Aorta (tissue), 5 donors: ENCODE data around the gene CAPN13. TPM values are rescaled to one million over a fixed set of nuclear protein-coding genes. Genes with fewer than 3 reads are reported as not detected.

ENCODE experiments used
- ATAC-seq: fragments of 200-7000 bp; cut with Tn5 transposase; one replicate; pipeline ENCODE4 v1.9.1; 2022; ENCODE audit warnings: moderate library complexity; ENCODE audit not compliant: low FRiP score
- DNase-seq, 2 donors: peaks; one replicate each; pipeline ENCODE4 v3.0.0-alpha.2; 2020
- H3K27ac ChIP-seq, 2 donors: one replicate each; pipeline ENCODE4 v1.5.1; 2013; ENCODE audit warnings: low read length in 2 of 2, mild to moderate bottlenecking in 2 of 2, moderate library complexity in 2 of 2, control low read depth in 1 of 2, inconsistent platforms in 1 of 2, low read depth in 1 of 2
- H3K27me3 ChIP-seq, 2 donors: one replicate each; pipeline ENCODE4 v1.6.1; 2013; ENCODE audit warnings: control low read depth in 1 of 2, low read length in 1 of 2, mild to moderate bottlenecking in 1 of 2, moderate library complexity in 1 of 2; ENCODE audit not compliant: insufficient read depth in 2 of 2, control insufficient read depth in 1 of 2
- H3K36me3 ChIP-seq, 2 donors: one replicate each; pipeline ENCODE4 v1.6.1; 2013; ENCODE audit warnings: control low read depth in 1 of 2, low read length in 1 of 2, mild to moderate bottlenecking in 1 of 2; ENCODE audit not compliant: insufficient read depth in 2 of 2, control insufficient read depth in 1 of 2
- H3K4me1 ChIP-seq, 2 donors: one replicate each; pipeline ENCODE4 v1.6.1; 2013; ENCODE audit warnings: low read length in 2 of 2, control low read depth in 1 of 2, mild to moderate bottlenecking in 1 of 2, moderate library complexity in 1 of 2; ENCODE audit not compliant: insufficient read depth in 2 of 2, control insufficient read depth in 1 of 2
- H3K4me3 ChIP-seq, 2 donors: one replicate each; pipeline ENCODE4 v1.5.1; 2013; ENCODE audit warnings: low read length in 2 of 2, control low read depth in 1 of 2, mild to moderate bottlenecking in 1 of 2
- H3K9me3 ChIP-seq: one replicate; pipeline ENCODE4 v1.6.1; 2013; ENCODE audit warnings: mild to moderate bottlenecking, low read length; ENCODE audit not compliant: control insufficient read depth
- WGBS, 2 donors: extraction: QIAGEN DNeasy Blood & Tissue Kit; methylation state at CpG; one replicate each; pipeline ENCODE4 v1.1.7; 2013; 5-methylcytosine and 5-hydroxymethylcytosine counted together
- intact Hi-C, 2 donors: fragments of 100-400 bp; cut with DNase I; formaldehyde crosslinking; loops; one replicate each; pipeline versions ENCODE4 v1.14.2 to v1.15.0; 2022
- long read RNA-seq, 2 donors: library from polyadenylated mRNA; unstranded; transcript quantifications; one replicate each; pipeline ENCODE4 v2.0.0, GENCODE V29; 2020 to 2021
- polyA plus RNA-seq, 2 donors: library from polyadenylated mRNA; stranded (reverse); fragments of 200-250 nt; gene quantifications; one replicate each; pipeline ENCODE4 v1.2.3, GENCODE V29; 2013
- total RNA-seq, 2 donors: library from RNA; stranded (reverse); fragmentation: NEBNext Ultra II Directional; extraction: Animal tissue kit (Norgen Biotek cat#: 25700); gene quantifications; one replicate each; pipeline ENCODE4 v1.2.1, GENCODE V29; 2021
- donor health status: healthy with polysubstance abuse.
- donor health status: Bipolar disorder and iron deficiency.
- donor health status: DM: no; HTN: no; CAD: no.
- donor health status: DM: no; HTN: no; CAD: no.
- donor health status: DM: yes; HTN: yes; CAD: no.

The CAPN13 gene
- not detected for total RNA-seq
- polyA plus RNA-seq = 1 to 10 TPM in 1 of 2 donors, not detected in 1; 3.3 TPM
- long read RNA-seq, donor 1, partial matches to known transcripts = 0 of 2 reads
- long read RNA-seq, donor 1, other reads (novel, unspliced or antisense) = 2 of 2 reads
- long read RNA-seq, donor 2, partial matches to known transcripts = 0 of 1 reads
- long read RNA-seq, donor 2, other reads (novel, unspliced or antisense) = 1 of 1 reads

DNA sequence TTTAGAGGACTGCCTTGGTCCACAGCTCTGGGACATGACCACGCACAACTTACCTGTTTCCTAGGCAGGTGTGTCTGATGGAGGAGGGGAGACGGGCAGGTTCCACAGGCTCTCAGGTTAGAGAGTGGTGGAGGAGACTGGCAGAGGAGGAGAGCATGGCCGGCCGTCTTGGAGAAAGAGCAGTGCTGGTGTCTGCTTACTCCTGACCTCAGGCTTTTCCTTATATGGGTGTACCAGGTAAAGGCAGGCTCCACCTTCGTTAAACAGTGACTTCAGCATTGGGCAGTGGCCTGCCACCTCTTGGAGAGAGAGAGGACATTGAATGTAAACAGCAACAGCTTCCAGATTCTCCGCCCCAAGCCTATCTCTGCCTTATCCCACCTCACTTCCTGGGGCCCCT lies at the start of gene CAPN13:
Gene CAPN13 (minus strand): TSS at position 198 of the 400 bp plus-strand sequence. CDS start 20,121 bp downstream, outside the sequence.
- intact Hi-C loops = no loop called here
- peaks cover 0 to 2% of the 10 kb centered on the region in 2 donors for H3K27me3 ChIP-seq
- no peak for ATAC-seq
- H3K36me3 ChIP-seq = no peaks in the 10 kb centered on the region
- H3K4me1 ChIP-seq = no peaks in the 10 kb centered on the region
- H3K4me3 ChIP-seq = no peak within 1 kb of the TSS
- H3K9me3 ChIP-seq = peaks cover 2% of the 10 kb centered on the region
- no peak for DNase-seq
- 68 to 73% methylated on average over 6 of the region's 6 CpGs for WGBS, 2 donors
- H3K27ac ChIP-seq = no peak within 1 kb of the TSS

DNA sequence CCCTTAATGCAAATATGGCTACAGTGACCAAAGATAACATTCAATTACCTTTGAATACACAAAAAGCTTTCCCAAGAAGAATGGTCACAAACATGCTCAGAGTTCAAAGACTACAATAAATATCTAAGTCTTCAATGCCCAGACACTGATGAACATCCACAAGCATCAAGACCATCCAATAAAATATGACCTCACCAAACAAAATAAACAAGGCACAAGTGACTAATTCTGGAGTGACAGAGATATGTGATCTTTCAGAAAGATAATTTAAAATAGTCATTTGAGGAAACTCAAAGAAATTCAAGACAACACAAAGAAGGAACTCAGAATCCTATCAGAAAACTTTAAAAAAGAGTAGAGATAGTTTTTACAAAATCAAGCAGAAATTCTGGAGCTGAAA lies 40.6 kb upstream of the CAPN13 start:
- no peak for DNase-seq
- Histone ChIP-seq H3K4me3 (no peak overlapping the region), H3K36me3 (no peaks in the 10 kb centered on the region), H3K9me3 (peaks cover 7% of the 10 kb centered on the region), H3K27me3 (no peaks in the 10 kb centered on the region), H3K4me1 (no peaks in the 10 kb centered on the region), H3K27ac (no peak overlapping the region)
- intact Hi-C loops = no loop called here
- no peak for ATAC-seq

DNA sequence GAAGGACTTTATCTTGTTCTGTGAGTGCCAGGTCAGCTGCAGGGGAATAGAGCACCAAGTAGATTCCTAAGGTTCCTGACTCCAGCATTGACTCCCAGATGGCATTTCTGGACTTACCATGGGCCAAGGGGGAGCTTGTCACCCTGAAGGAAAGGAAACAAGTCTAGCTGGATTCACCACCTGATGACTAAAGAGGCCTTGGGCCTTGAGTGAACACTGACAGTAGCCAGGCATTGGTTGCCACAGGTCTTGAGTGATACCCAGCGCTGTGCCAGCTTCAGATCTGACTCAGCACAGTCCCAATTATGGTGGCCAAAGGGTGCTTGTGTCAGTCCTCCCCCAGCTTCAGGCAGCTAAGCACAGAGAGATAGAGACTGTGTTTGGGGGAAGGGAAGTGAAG lies 40.1 kb upstream of the CAPN13 start:
- intact Hi-C loops = no loop called here
- WGBS, 2 donors = 83 to 84% methylated on average over 1 of the region's 1 CpG
- DNase-seq (no peak), ATAC-seq (no peak)
- no peaks in the 10 kb centered on the region for H3K36me3 ChIP-seq
- H3K9me3 ChIP-seq = peaks cover 7% of the 10 kb centered on the region
- H3K4me1 ChIP-seq = no peaks in the 10 kb centered on the region
- H3K4me3 ChIP-seq = no peak overlapping the region
- H3K27ac ChIP-seq = no peak overlapping the region
- H3K27me3 ChIP-seq = no peaks in the 10 kb centered on the region

GRCh38 chr2:30828586-30828985 lies 21.3 kb upstream of the CAPN13 start:
- Histone ChIP-seq H3K27ac (no peak overlapping the region), H3K4me1 (no peaks in the 10 kb centered on the region), H3K27me3 (no peaks in the 10 kb centered on the region), H3K36me3 (no peaks in the 10 kb centered on the region), H3K9me3 (peaks cover 2% of the 10 kb centered on the region), H3K4me3 (no peak overlapping the region)
- no peak for DNase-seq
- intact Hi-C loops = no loop called here
- no peak for ATAC-seq
- 45 to 48% methylated on average over 1 of the region's 1 CpG for WGBS, 2 donors

DNA sequence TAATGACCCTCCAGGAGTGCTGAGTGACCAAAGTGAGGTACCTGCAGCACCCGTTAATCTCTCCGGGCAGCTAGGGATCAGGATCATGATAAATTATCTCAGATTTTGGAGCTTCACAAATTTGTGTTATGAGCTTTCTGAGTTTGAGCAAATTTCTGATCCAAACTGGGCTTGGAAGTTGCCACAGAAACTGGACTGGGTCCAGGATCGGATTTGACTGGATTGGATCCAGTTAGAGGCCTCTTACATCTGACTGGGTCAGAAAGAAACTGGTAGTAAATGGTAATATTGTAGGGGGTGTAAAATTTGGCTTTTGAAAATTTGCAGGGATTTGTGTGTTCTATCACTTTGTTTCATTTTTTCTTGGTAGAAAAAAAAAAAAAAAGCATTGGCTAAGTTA lies 19.7 kb upstream of the CAPN13 start:
- 74 to 80% methylated on average over 3 of the region's 3 CpGs for WGBS, 2 donors

GRCh38 chr2:30826481-30826880 lies 19.2 kb upstream of the CAPN13 start:
- Histone ChIP-seq H3K27me3 (no peaks in the 10 kb centered on the region), H3K4me3 (no peak overlapping the region), H3K4me1 (no peaks in the 10 kb centered on the region), H3K27ac (no peak overlapping the region), H3K9me3 (peaks cover 2% of the 10 kb centered on the region), H3K36me3 (no peaks in the 10 kb centered on the region)
- 57 to 67% methylated on average over 2 of the region's 2 CpGs for WGBS, 2 donors
- no peak for DNase-seq
- intact Hi-C loops = no loop called here
- ATAC-seq = no peak

More for the DNA sequence above, 19.7 kb upstream of the CAPN13 start:
- Histone ChIP-seq H3K27me3 (no peaks in the 10 kb centered on the region), H3K4me3 (no peak overlapping the region), H3K9me3 (peaks cover 2% of the 10 kb centered on the region), H3K27ac (no peak overlapping the region), H3K4me1 (no peaks in the 10 kb centered on the region), H3K36me3 (no peaks in the 10 kb centered on the region)
- ATAC-seq = no peak
- intact Hi-C loops = no loop called here
- DNase-seq = no peak

DNA sequence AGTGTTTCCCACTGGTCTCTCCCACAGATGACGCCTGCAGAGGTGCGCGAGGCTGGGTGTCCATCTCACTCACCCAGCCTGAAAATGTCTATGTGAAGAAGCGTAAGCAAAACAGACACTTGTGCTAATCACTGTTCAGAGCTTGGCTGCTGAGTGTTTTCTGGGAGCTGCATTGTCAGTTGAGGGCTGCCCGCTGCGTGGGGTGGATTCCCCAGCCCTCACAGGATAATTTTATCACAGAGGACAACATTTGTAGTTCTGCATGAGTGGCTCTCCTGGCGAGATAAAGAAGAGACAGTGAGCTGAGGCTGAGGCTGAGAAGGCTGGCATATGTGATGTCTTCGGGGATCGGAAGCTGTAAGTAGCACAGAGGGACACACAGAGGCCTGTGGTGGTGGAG lies 16.2 kb upstream of the CAPN13 start:
- no peaks in the 10 kb centered on the region for H3K9me3 ChIP-seq
- no peak overlapping the region for H3K4me3 ChIP-seq
- intact Hi-C loops = no loop called here
- ATAC-seq = peak; percentile 29
- no peak overlapping the region for H3K27ac ChIP-seq
- no peaks in the 10 kb centered on the region for H3K4me1 ChIP-seq
- DNase-seq = no peak
- no peaks in the 10 kb centered on the region for H3K36me3 ChIP-seq
- H3K27me3 ChIP-seq = no peaks in the 10 kb centered on the region
- WGBS, 2 donors = 81 to 83% methylated on average over 9 of the region's 9 CpGs

- H3K27ac ChIP-seq = no peak overlapping the region
- ATAC-seq = peak; percentile 41
- intact Hi-C loops = no loop called here
- no peaks in the 10 kb centered on the region for H3K4me1 ChIP-seq
- DNase-seq = no peak
- H3K27me3 ChIP-seq = no peaks in the 10 kb centered on the region
- WGBS, 2 donors = 70 to 75% methylated on average over 9 of the region's 9 CpGs
- no peaks in the 10 kb centered on the region for H3K9me3 ChIP-seq
- no peaks in the 10 kb centered on the region for H3K36me3 ChIP-seq
- H3K4me3 ChIP-seq = no peak overlapping the region
Observed at GRCh38 chr2:30821960-30822359, 14.7 kb upstream of the CAPN13 start.

- WGBS, 2 donors = 77 to 78% methylated on average over 12 of the region's 12 CpGs
- intact Hi-C loops = no loop called here
- ATAC-seq (no peak), DNase-seq (no peak)
- H3K4me3 ChIP-seq = no peak overlapping the region
- no peaks in the 10 kb centered on the region for H3K27me3 ChIP-seq
- H3K27ac ChIP-seq = no peak overlapping the region
- H3K9me3 ChIP-seq = no peaks in the 10 kb centered on the region
- no peaks in the 10 kb centered on the region for H3K4me1 ChIP-seq
- no peaks in the 10 kb centered on the region for H3K36me3 ChIP-seq
Observed at GRCh38 chr2:30820381-30821055, 13.3 kb upstream of the CAPN13 start.
